ENCODE measurements around the gene SLX4IP.

DNA sequence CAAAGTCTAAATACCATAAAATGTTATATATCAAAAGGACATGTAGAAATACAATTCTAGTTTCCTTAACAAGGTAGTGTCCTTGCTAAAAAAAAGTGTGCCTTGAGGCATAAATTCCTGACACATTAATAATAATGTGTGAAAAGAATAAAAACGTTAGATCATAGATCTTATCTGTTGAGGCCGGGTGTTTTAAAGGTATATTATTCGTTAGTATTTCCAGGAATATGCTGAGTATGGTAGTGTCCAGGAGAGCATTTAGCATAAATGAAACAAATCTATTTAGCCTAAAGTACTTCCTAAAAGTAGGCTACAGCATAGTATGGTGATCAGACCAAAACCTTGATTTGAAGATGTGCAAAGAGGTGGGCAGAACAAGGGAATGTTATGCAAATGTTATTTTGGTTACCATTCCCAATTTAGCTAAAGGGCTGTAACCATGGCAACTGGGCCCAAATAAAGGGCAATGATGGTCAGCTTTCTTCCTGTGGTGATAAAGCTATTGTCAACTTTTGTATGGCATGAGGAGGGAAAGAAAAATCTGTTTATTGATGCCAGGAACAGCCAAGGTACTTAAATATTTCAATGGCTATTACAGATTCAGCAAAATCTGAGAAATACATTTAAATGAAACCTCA lies 20.0 kb upstream of the SLX4IP start:
- TF ChIP-seq, protein P1, sequence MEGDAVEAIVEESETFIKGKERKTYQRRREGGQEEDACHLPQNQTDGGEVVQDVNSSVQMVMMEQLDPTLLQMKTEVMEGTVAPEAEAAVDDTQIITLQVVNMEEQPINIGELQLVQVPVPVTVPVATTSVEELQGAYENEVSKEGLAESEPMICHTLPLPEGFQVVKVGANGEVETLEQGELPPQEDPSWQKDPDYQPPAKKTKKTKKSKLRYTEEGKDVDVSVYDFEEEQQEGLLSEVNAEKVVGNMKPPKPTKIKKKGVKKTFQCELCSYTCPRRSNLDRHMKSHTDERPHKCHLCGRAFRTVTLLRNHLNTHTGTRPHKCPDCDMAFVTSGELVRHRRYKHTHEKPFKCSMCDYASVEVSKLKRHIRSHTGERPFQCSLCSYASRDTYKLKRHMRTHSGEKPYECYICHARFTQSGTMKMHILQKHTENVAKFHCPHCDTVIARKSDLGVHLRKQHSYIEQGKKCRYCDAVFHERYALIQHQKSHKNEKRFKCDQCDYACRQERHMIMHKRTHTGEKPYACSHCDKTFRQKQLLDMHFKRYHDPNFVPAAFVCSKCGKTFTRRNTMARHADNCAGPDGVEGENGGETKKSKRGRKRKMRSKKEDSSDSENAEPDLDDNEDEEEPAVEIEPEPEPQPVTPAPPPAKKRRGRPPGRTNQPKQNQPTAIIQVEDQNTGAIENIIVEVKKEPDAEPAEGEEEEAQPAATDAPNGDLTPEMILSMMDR (IDR thresholded peaks at IDR 0.05): no peak
- TF ChIP-seq POLR2A (IDR thresholded peaks at IDR 0.05): no peak

All from esophagus squamous epithelium (tissue), 4 donors.